NCI-H82 (cell line): ENCODE results near the gene HMGXB4.
A peak's percentile ranks its signal among the peaks of the same experiment; 100 is the strongest.

Source experiments
- DNase-seq: peaks from one replicate; lab custom pipeline; 2025; lab: John Stamatoyannopoulos, UW

The HMGXB4 gene

DNA sequence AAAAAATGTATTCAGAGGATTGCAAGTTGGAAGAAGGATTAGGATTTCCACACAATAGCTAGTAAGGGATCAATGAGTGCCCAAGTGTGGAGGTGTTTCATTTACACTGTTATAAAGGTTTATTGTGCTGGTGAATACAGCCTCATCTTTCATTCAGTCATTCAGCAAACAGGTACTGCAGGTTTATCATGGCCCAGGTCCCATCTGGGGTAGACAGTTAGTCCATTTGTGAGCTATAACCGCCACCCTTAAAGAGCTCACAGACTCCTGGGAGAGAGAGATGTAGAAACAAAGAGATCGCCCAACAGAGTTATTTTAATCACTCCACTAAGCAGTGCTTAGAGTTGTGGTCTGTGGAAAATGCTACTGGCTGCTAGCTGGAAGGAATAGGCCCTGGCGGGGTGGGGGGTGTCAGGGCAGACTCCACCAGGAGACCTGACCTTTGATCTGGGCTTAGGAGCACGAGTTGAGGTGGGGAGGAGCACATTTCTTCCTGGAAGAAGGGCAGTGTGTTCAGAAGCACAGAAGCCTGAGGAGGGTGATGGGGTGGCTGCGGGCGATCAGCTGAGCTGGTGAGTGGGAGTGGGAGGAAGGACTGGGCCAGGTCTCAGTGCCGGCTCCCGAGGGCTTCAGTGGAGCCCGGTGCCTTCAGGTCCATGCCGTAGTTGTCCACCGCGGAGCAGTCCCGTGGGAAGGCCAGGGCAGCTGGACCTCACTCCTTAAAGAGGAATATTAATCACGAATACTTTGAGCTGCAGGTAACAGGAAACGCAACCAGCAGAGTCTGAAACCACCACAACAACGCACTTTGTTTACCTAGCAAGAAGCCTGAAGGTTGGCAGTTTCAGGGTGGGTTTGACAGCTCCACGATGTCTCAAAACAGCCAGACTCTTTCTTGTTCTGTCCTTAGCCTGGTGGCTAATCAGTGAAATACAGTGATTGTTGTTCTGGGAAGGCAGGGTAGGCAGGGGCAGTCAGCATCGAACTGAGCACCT is 53.6 kb downstream of the HMGXB4 start:
- no peak for DNase-seq

DNA sequence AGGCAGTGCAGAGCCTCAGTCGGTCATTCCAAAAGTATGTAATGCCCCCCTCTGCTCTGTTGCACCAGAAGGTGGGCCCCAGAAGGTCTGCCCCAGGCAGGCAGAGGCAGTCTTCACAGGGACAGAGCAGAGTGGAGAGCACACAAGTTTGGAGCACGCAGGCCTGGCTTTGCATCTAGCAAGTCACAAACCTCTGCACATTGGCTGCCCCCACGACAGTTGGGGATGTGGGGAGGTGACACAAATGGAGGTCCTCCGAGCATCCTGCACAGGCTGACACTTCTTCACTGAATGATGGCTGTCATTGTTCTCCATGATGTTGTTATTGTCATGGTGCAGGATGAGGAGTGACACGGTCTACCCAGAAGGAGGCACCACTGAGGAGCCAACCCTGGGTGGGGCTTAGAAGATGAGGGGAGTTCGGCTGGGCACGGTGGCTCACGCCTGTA is 54.3 kb downstream of the HMGXB4 start:
- DNase-seq = no peak

DNA sequence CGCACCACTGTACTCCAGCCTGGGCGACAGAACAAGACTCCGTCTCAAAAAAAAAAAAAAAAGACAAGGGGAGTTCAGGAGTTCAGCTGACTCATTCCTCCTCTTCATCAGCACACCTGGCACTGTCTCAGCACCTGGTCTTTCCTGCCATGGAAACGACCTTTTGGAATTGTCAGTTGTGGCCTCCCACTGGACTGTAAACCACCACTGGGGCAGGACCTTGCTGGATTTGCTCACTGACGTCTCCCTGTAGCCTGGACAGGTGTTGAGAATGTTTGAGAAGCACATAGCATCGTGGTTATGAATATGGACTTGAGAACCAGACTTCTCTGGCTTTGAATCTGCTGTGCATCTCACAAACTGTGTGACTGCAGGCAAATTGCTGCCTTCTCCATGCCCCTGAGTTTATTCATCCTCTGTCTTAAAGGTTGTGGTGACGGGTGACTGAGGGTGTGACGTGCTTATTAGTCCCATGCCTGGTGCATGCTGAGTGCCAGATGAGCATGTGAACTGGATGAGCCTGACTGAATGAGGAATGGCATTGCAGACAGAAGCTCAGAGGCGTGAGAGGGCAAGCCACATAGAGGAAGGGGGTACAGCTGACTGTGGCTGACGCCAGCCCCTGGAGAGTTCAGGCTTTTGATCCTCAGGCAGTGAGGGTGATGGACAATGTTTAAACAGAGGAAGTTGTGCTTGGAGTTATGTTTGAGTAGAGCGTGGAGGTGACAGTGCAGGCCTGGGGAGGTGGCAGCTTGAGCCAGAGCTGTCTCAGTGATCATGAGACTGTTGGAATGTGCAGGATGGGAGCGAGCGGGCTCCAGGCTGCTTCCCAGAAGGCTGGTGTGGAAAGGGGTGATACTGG is 55.1 kb downstream of the HMGXB4 start:
- DNase-seq = no peak

DNA sequence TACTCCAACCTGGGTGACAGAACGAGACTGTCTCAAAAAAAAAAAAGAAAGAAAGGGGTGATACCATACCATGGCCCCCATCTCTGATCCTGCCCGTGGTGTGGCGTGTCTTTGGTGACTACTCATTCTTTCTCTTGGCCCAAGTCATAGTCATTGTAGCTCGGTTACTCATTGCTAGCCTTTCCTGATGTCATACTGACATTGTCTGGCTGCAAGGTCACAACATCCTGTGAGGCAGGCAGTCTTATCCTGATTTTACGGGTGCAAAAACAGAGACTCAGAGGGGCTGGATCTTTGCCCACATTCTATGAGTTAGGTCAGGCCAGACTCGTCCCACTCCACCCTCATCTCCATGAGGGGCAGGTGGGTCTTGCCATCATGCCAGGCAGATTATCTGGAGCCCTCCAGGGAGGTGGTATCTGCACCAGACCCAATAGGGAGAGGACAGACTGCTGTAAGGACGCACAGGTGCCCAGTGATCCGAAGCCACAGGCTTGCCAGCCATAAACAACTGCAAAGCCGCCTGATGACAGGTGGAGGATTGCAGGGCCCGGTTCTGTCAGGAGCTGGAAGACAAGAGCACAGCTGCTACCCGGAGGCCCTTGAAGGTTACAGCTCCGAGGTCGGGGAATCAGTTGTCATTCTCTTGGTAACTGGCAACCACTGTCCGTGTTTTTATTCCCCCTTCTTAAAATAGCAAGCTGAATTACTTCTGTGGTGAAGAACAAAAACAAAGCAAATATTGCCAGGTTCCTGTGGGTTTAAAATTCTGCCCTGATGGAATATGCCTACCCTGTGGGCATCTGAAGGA is 56.2 kb downstream of the HMGXB4 start:
- DNase-seq = peak; percentile 72

DNA sequence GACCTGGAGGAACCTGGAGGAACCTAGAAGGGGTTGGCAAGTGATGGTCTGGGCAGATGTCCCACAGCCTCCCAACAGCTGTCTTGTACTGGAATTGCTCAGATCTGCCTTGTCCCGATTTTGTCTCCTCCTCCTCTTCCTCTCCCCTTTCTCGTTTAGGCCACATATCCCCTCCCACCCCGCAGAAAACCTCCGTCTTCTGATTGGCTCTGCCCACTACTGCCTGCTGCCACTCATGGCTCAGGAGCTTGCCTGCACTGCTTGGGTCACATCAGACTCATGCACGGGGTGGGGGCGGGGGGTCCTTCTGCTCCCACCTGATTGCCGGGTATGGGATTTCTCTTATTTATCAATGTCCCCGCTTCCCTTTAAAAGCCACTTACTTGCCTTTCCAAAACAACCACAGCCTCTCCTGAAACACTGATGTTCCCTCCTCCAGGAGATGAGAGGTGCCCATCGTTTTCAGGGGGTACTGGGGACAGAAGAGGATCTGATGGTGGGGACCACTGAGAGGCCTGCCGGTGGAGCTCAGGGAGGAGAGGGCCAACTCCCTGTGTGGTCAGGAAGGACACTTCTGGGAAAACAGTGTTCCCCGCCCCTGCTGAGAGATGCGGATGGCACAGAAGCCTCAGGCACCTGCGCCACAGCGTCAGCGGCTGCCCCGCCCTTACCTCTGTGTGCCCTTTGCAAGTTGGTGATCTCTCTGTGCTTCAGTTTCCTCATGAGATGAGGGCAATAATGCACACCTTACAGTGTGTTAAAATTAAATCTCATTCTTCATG is 57.1 kb downstream of the HMGXB4 start:
- DNase-seq = peak; percentile 22

DNA sequence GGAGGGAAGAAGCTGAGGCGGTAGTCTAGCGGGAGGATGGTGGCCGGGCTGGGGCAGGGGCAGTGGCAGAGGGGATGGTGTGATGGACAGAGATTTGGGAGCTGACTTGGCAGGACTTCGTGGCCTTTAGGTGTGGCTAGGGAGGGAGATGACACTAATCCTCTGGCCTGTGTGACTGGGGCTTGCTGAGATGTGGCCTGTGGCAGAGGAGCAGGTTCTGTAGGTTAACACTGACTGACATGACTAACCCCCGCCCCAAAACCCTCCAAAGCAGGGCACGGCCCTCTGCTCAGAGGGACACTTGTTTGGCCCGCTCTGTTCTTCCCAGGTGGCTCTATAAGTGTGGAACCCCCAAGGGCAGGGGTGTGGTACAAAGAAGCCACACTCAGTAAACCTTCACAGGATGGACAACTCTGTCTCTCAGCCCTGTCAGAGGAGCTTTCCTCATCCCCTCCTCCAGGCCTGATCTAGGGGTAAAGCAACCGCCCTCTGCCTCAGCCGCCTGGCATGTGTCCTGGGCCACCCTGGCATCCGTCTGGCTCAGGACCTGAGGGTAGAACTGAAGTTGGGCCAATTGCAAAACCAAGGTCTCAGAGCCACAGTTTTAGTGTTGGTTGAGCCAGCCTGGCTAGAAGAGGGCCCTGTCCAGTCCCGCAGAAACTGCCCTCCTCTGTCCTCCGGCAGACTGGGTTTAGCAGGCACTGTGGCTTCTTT is 58.0 kb downstream of the HMGXB4 start:
- no peak for DNase-seq

DNA sequence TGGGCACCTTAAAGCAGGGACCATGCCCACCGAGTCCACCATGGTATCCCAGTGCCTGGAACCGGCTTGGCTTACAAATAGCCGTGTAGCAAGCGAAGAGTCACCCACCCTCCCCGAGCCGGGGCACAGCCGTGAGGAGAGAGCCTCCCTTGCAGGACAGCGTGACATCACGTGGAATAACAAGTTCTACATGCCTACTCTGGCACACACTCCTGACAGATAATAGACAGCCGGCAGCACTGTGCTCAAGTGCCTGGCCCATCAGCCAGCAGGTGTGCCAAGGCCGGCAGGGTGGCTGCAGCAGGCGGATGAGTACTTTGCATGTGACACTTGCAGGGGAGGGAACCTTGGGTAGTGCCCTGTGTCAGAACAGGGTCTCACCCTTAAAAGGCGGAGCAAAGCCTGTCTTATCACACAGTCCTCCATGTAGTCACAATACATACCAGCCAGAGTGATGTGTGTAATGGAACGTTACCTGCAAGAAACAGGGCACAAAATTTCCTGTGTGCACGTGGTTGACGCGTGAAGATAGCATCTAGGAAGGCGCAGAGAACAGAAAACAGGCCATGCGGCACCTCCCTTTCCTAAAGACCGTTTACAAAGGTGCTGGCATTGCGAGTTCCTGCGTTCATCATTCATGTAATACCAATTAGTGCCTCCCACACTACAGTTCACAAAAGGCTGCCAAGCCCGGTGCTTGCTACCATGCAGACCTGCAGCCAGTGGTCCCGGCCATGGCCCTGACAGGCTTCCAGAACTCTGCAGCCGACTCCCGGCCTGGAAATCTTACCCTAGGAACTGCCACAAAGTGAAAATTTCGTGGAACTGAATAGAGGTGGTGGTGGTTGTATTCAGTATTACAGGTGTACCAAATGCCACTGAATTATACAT is 58.8 kb downstream of the HMGXB4 start:
- no peak for DNase-seq

DNA sequence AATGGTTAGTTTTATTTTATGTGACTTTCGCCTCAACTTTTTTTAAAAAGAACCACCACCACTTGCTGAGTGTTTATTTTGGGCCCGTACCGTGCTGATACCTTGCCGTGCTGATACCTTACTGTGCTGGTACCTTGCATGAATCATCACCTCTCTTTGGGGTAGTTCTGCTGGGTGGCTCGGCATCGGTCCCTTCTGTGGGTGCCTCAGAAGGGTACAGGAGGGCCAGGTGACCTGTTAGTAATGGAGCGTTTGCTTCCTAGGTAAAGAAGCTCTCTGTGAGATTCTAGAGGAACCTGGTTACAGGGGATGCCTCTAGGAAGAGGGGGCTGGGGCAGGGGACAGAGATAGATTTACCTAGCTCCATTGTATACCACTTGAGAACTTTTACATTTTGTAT is 59.5 kb downstream of the HMGXB4 start:
- DNase-seq = no peak

DNA sequence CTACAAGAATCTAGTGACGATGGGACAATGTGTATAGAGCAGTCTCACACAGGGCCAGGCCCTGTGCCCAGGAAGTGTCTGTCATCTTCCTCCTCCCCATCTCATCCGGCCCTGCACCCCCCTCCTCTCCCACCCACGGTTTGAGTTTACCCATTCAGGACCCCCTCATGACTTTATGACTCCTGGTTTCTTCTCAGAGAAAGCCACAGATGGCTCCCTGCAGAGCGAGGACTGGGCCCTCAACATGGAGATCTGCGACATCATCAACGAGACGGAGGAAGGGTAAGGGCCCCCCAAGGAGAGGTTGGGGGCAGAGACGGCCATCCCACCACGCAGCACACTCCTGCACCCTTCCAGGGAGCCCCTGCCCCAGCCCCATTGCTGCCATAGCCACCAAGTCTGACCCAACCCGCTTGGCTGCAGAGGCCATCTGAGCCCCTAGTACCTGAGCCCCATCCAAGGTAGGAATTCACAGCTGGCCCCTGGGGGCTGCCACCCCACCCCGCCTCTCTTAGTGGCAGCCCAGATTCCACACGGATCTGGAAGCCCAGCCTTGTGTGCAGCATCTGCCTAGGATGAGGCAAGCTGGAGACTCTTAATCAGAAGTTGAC is 60.5 kb downstream of the HMGXB4 start:
- no peak for DNase-seq

DNA sequence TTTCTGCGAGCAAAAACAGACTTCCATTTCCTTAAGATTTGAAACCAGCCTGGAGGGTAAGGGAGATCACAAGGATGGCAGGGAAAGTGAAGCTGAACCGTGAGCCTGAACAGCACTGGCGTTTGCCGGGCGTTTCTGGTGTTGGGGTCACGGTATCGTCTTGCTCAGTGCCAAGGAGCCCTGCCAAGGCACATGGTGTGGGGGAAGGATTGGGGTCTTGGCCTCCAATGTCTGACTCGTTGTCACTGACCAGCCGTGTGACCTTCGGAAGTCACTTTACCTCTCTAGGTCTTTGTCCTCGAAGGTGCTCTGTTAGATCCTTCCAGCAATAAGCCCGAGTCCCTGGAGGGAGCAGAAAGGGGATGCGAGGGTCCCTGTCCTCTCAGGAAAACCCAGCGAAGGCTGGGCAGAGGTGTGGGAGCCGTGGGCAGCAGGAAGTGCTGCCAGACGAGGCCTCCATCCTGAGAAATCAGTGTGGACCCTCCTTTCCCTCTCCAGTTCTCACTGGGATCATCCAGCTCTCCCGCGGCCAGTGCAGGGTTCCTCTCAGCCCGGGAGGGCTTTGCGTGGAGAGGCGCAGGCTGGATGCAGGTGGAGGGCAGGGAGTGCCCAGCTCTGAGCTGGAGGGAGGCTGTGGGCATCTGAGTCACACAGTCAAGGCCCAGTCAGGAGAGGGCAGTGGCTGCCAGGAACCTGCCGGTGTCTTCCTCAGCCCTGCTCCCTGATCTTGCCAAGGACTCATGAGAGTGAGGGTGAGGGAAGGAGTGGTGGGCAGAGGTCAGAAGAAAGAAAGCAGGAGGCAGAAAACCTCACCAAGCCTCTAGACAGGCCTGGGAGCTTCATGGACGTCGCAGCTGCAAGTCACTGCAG is 61.3 kb downstream of the HMGXB4 start:
- no peak for DNase-seq

DNA sequence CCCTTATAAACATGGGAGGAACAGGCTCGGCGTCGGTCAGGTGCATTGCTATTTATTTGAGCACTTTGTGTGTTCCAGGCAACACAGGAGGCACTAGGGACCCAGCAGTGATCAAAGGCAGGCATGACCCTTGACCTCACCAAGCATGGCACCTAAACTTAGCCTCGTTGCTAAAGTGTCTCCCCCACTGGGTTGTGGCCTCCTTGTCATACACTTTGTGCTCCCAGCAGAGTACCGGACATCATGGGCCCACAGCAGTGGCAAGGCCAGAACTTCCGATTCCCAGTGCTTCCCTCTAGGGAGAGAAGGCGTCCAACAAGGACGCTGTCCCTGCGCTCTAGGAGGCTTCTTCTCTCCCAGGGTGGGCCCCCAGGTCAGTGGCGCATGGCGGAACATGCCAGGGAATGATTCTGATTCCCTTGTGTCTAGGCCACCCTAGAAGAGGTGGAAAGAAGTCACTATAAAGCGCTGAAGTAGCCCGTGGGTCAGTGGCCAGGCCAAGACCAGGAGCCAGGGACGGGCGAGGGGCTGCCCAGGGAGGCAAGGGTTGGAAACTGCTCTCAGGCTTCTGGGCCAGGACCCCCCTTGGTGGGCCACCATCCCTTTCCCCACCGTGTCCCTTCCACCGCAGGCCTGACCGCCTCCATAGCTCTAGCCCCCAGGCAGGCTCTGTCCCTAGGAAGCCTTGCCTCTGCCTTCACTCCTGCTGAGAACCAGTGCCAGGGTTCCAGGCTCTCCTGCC is 62.1 kb downstream of the HMGXB4 start:
- DNase-seq = no peak

DNA sequence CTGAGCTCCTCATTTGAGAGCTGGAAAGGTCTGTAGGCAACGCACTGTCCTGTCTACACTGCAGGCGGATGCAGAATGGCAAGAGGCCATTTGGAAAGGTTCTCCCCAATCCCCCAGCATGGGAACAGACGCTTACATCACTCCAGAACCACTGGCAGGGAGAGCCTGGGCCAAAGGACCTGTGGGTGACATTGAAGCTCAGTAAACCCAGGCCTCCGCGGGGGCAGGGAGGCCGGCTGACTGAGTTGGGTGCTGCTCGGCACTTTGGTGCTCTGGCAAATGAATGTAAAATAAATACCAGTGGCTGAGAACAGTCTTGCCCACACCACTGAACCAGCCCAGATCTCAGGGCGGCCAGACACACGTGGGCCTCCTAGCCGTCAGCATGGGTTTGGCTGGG is 64.8 kb downstream of the HMGXB4 start:
- DNase-seq = no peak

DNA sequence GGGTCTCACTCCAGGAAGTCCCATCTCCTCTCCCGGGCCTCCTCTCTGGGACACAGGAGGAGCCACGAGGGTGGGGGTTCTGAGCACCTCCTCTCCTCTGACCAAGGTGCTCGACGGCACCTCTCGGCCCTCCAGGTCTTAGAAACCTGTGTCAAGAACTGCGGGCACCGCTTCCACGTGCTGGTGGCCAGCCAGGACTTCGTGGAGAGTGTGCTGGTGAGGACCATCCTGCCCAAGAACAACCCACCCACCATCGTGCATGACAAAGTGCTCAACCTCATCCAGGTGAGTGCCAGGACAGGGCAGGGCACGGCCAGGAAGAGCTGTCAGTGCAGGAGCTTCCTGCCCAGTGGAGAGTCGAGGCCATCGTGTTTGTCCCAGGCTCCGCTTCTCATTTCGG is 65.6 kb downstream of the HMGXB4 start:
- DNase-seq = no peak

DNA sequence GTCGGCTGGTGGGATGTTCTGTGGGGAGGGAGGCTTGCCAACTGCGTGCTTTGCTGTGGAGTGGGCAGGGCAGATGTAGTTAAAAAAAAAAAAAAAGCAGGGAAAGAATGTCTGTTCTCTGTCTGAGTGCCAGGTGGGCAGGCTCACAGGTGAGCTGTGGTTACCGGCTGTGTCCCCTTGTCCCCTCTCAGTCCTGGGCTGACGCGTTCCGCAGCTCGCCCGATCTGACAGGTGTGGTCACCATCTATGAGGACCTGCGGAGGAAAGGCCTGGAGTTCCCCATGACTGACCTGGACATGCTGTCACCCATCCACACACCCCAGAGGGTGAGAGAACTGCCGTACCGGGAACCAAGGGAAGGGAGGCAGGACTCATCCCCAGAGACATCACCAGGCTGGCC is 66.0 kb downstream of the HMGXB4 start:
- no peak for DNase-seq

DNA sequence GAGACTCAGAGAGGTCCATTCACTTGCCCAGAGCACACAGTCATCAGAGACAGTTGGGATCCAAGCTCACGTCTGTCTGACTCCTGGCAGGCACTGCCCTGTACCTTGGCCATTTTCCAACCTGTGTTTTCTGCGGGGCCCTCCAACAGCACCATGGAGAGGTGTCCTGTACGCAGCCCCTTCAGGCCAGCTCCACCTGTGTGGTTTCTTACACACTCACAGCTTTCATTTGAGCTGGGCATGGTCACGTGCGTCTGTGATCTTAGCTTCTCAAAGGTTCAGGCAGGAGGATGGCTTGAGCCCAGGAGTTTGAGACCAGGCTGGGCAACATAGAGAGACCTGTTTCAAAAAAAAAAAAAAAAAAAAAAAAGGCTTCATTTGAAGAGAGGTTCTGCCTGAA is 66.8 kb downstream of the HMGXB4 start:
- DNase-seq = no peak

DNA sequence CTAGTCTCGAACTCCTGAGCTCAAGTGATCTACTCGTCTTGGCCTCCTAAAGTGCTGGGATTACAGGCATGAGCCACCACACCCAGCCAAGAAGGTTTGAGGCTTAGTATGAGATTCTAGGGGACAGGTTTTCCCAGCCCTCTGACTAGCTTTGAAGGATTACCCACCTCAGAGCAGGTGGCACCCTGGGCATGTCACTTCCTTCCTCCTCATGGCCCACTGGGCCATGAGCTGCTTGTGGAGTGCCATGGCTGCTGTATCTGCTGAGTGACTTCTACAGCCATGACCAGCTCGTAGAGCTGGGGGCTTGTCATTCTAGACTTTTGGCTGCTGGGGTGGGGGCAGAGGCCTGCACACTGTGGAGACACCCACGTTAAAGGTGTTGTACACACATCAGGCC is 67.5 kb downstream of the HMGXB4 start:
- no peak for DNase-seq

DNA sequence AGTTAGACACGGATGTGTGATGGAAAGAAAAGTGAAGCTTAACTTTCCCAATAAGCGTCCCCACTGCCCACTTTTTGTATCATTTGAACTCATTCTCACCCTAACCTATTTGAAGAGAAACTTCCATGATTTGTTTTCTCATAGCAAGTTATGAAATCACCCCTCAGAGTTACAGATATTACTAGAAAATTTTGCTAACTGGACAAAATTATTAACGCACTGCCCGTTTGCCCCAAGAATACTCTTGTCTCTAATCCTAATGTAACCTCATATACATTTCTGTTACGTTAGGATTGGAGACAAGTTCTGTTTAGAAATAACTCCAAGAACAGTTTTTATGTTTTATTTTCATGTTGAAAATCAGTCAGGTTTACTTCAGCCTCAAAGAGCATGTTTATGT is 67.9 kb downstream of the HMGXB4 start:
- DNase-seq = no peak
